Endodermal cell (in vitro differentiated cells): Measurements from ENCODE around the gene SLAMF6. TPM values are rescaled to one million over a fixed set of nuclear protein-coding genes. Genes with fewer than 3 reads are reported as not detected.

ENCODE experiments used
- DNase-seq: peaks from one replicate; pipeline ENCODE4 v3.0.0-alpha.2; 2017
- H3K27ac ChIP-seq: 2 replicates; pipeline ENCODE4 v1.5.1; 2013; ENCODE audit warnings: mild to moderate bottlenecking, low read depth, low read length, moderate library complexity
- H3K27me3 ChIP-seq: 2 replicates; pipeline ENCODE4 v1.6.1; 2013; ENCODE audit warnings: mild to moderate bottlenecking, low read length, moderate library complexity; ENCODE audit not compliant: insufficient read depth, control insufficient read depth, poor library complexity, severe bottlenecking
- H3K36me3 ChIP-seq: 2 replicates; pipeline ENCODE4 v1.7.0; 2013; ENCODE audit warnings: mild to moderate bottlenecking, low read length, moderate library complexity; ENCODE audit not compliant: control insufficient read depth, insufficient read depth
- H3K4me1 ChIP-seq: one replicate; pipeline ENCODE4 v1.7.0; 2013; ENCODE audit warnings: low read length; ENCODE audit not compliant: control insufficient read depth, insufficient read depth
- H3K4me3 ChIP-seq: 2 replicates; pipeline ENCODE4 v1.5.1; 2013; ENCODE audit warnings: mild to moderate bottlenecking, low read length, moderate library complexity
- H3K9ac ChIP-seq: 2 replicates; pipeline ENCODE4 v1.6.1; 2013; ENCODE audit warnings: mild to moderate bottlenecking, low read length, moderate library complexity; ENCODE audit not compliant: poor library complexity, severe bottlenecking; ENCODE audit errors: extremely low read depth
- H3K9me3 ChIP-seq: 2 replicates; pipeline ENCODE4 v1.6.1; 2013; ENCODE audit warnings: mild to moderate bottlenecking, low read length, moderate library complexity; ENCODE audit not compliant: control insufficient read depth
- H3K27ac Mint-ChIP-seq: 2 replicates; pipeline ENCODE4 v1.8.0; 2020; ENCODE audit warnings: mixed read lengths
- H3K27me3 Mint-ChIP-seq: 2 replicates; pipeline ENCODE4 v1.8.0; 2021; ENCODE audit warnings: mild to moderate bottlenecking, mixed read lengths; ENCODE audit not compliant: insufficient read depth
- H3K36me3 Mint-ChIP-seq: 2 replicates; pipeline ENCODE4 v1.8.0; 2020; ENCODE audit warnings: low read depth, mixed read lengths
- H3K4me1 Mint-ChIP-seq: 2 replicates; pipeline ENCODE4 v1.8.0; 2020; ENCODE audit warnings: mixed read lengths
- H3K4me3 Mint-ChIP-seq: 2 replicates; pipeline ENCODE4 v1.8.0; 2020; ENCODE audit warnings: mild to moderate bottlenecking, moderate library complexity, mixed read lengths
- H3K9me3 Mint-ChIP-seq: 2 replicates; pipeline ENCODE4 v1.8.0; 2020; ENCODE audit warnings: mild to moderate bottlenecking, mixed read lengths
- CTCF ChIP-seq: fragments of 200-600 bp; sonication (generic); conservative IDR thresholded peaks from 2 replicates; pipeline ENCODE4 v1.5.0; 2021; ENCODE audit warnings: antibody characterized with exemption, mild to moderate bottlenecking
- WGBS, 2 experiments: methylation state at CpG; one replicate each; pipeline versions ENCODE4 v1.1.5 to v1.1.7; 2013; ENCODE audit warnings: missing lambda C conversion rate in 2 of 2, mixed read lengths in 1 of 2; ENCODE audit not compliant: insufficient coverage in 1 of 2, insufficient read length in 1 of 2; 5-methylcytosine and 5-hydroxymethylcytosine counted together
- total RNA-seq, 2 donors: library from RNA; stranded (reverse); fragmentation: NEBNext Ultra II Directional in 1 of 2; extraction: Animal tissue kit (Norgen Biotek cat#: 25700) in 1 of 2; gene quantifications; 2 replicates in 1 of 2; 3 replicates in 1 of 2; pipeline ENCODE4 v1.2.1, GENCODE V29; 2021

Gene SLAMF6
- total RNA-seq, 2 donors from 2014 or later = not detected

- H3K36me3 ChIP-seq = no peaks in the 10 kb centered on the region
- WGBS, 2 experiments = 90 to 91% methylated on average over 2 to 4 of the region's 4 CpGs
- no peak overlapping the region for H3K4me3 Mint-ChIP-seq
Observed at GRCh38 chr1:160558660-160559380, 35.8 kb upstream of the SLAMF6 start.

GRCh38 chr1:160553778-160554177 lies 30.7 kb upstream of the SLAMF6 start:
- Histone ChIP-seq H3K9ac (no peak overlapping the region), H3K4me3 (no peak overlapping the region), H3K27ac (no peak overlapping the region), H3K36me3 (no peaks in the 10 kb centered on the region), H3K27me3 (no peaks in the 10 kb centered on the region), H3K9me3 (no peaks in the 10 kb centered on the region), H3K4me1 (peaks cover 2% of the 10 kb centered on the region)
- DNase-seq = no peak
- no peaks in the 10 kb centered on the region for H3K9me3 Mint-ChIP-seq
- TF ChIP-seq CTCF = no peak
- H3K27ac Mint-ChIP-seq = no peak overlapping the region
- no peaks in the 10 kb centered on the region for H3K36me3 Mint-ChIP-seq
- WGBS, 2 experiments = 91 to 96% methylated on average over 3 to 4 of the region's 4 CpGs
- H3K27me3 Mint-ChIP-seq = peaks cover 4% of the 10 kb centered on the region
- peaks cover 2% of the 10 kb centered on the region for H3K4me1 Mint-ChIP-seq
- no peak overlapping the region for H3K4me3 Mint-ChIP-seq

More at GRCh38 chr1:160558660-160559380, 35.8 kb upstream of the SLAMF6 start:
- no peaks in the 10 kb centered on the region for H3K36me3 Mint-ChIP-seq
- H3K27ac Mint-ChIP-seq = no peak overlapping the region
- no peaks in the 10 kb centered on the region for H3K4me1 Mint-ChIP-seq
- TF ChIP-seq CTCF = no peak
- H3K4me3 ChIP-seq = no peak overlapping the region
- peaks cover 15% of the 10 kb centered on the region for H3K9me3 Mint-ChIP-seq
- H3K27ac ChIP-seq = no peak overlapping the region
- H3K27me3 ChIP-seq = no peaks in the 10 kb centered on the region
- H3K9ac ChIP-seq = no peak overlapping the region
- peaks cover 2% of the 10 kb centered on the region for H3K4me1 ChIP-seq
- no peak for DNase-seq
- peaks cover 4% of the 10 kb centered on the region for H3K27me3 Mint-ChIP-seq
- peaks cover 15% of the 10 kb centered on the region for H3K9me3 ChIP-seq

- H3K27me3 Mint-ChIP-seq = peaks cover 2% of the 10 kb centered on the region
- Histone ChIP-seq H3K4me1 (no peaks in the 10 kb centered on the region), H3K27ac (no peak overlapping the region), H3K36me3 (no peaks in the 10 kb centered on the region), H3K9me3 (no peaks in the 10 kb centered on the region), H3K9ac (no peak overlapping the region), H3K4me3 (no peak overlapping the region), H3K27me3 (no peaks in the 10 kb centered on the region)
- H3K9me3 Mint-ChIP-seq = no peaks in the 10 kb centered on the region
- 80 to 93% methylated on average over 1 to 2 of the region's 2 CpGs for WGBS, 2 experiments
- H3K36me3 Mint-ChIP-seq = no peaks in the 10 kb centered on the region
- TF ChIP-seq CTCF = no peak
- no peak overlapping the region for H3K4me3 Mint-ChIP-seq
- H3K27ac Mint-ChIP-seq = no peak overlapping the region
- peaks cover 8% of the 10 kb centered on the region for H3K4me1 Mint-ChIP-seq
- no peak for DNase-seq
Observed at GRCh38 chr1:160552425-160552824, 29.4 kb upstream of the SLAMF6 start.
